Endothelial cell (in vitro differentiated cells): Measurements from ENCODE around the gene CSNK1G1. TPM values are rescaled to one million over a fixed set of nuclear protein-coding genes. Genes with fewer than 3 reads are reported as not detected.

ENCODE experiments used
- DNase-seq: peaks from one replicate; pipeline ENCODE4 v3.0.0; 2021; ENCODE audit warnings: low spot score
- H3K27ac Mint-ChIP-seq: one replicate; pipeline ENCODE4 v1.8.0; 2021; ENCODE audit warnings: mixed read lengths, inconsistent platforms; ENCODE audit not compliant: unreplicated experiment
- H3K27me3 Mint-ChIP-seq: one replicate; pipeline ENCODE4 v1.8.0; 2021; ENCODE audit warnings: mild to moderate bottlenecking, moderate library complexity, mixed read lengths, inconsistent platforms; ENCODE audit not compliant: unreplicated experiment
- H3K36me3 Mint-ChIP-seq: one replicate; pipeline ENCODE4 v1.8.0; 2021; ENCODE audit warnings: mild to moderate bottlenecking, low read depth, mixed read lengths, inconsistent platforms; ENCODE audit not compliant: unreplicated experiment
- H3K4me1 Mint-ChIP-seq: one replicate; pipeline ENCODE4 v1.8.0; 2021; ENCODE audit warnings: mild to moderate bottlenecking, mixed read lengths, inconsistent platforms; ENCODE audit not compliant: unreplicated experiment
- H3K4me3 Mint-ChIP-seq: one replicate; pipeline ENCODE4 v1.8.0; 2021; ENCODE audit warnings: mild to moderate bottlenecking, mixed read lengths, inconsistent platforms; ENCODE audit not compliant: unreplicated experiment
- H3K9me3 Mint-ChIP-seq: one replicate; pipeline ENCODE4 v1.8.0; 2021; ENCODE audit warnings: mixed read lengths, inconsistent platforms; ENCODE audit not compliant: unreplicated experiment
- CTCF ChIP-seq: fragments of 200-600 bp; sonication (generic); IDR thresholded peaks from one replicate; pipeline ENCODE4 v1.5.0; 2021; ENCODE audit warnings: antibody characterized with exemption; ENCODE audit not compliant: unreplicated experiment
- total RNA-seq: library from RNA; stranded (reverse); fragmentation: NEBNext Ultra II Directional; extraction: Animal tissue kit (Norgen Biotek cat#: 25700); gene quantifications from one replicate; pipeline ENCODE4 v1.2.1, GENCODE V29; 2021; ENCODE audit not compliant: unreplicated experiment

CSNK1G1 gene
- total RNA-seq, 1 donor from 2014 or later: 22.9 TPM

DNA sequence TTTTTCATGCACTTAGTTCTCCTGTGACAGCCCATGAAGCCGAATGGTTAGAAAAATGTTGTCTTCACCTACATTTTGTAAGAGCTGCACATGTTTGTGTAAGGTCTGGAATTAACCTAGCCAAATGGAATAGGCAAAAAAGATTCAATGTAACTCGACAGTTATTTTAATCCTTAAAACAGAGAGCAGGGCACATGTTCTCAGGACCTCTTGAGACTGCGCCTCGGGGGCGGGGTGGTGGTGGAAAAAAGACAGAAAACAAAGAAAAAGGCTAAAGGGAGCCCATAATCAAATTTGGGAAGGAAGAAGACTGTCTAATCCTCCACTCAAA, 702 bp upstream of the CSNK1G1 start:
- H3K9me3 Mint-ChIP-seq: no peaks in the 10 kb centered on the region
- H3K4me3 Mint-ChIP-seq: peak overlapping the region; percentile 98
- TF ChIP-seq CTCF: no peak
- H3K4me1 Mint-ChIP-seq: peaks cover 13% of the 10 kb centered on the region
- H3K27me3 Mint-ChIP-seq: no peaks in the 10 kb centered on the region
- peak overlapping the region; percentile 93 for H3K27ac Mint-ChIP-seq
- H3K36me3 Mint-ChIP-seq: no peaks in the 10 kb centered on the region
- no peak for DNase-seq

- peak; percentile 25 for DNase-seq
Observed at GRCh38 chr15:64355348-64355943, 527 bp downstream of the CSNK1G1 start.

DNA sequence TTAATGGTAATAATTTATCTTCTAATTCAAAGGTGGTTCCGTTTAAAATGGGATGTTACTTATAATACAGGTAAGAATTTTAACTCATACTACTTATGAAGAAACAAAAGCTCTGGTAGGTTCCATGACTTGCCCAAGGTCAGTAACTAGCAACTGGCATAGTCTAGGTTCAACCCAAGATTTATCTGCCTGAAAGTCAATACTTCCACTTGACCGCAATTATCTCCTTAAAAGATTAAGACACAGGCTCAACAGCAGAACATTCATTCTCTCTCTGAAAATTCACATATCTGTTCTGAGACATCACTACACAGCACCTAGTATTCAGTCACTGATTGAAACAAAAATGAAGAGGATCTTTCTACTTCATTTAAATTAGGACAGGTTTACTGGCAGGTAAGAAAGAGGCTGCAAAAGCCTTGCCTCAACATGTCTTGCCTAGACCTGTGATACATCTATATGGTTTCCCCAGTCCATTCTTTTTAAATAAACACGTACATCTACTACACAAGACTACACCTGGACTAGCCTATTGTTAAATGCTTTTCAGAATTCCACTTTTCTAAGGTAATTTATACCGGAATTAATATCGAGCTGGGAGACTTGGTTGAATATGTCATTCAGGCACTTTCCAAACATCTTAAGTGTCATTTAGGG, 1.2 kb downstream of the CSNK1G1 start:
- no peaks in the 10 kb centered on the region for H3K9me3 Mint-ChIP-seq
- DNase-seq: no peak

More at GRCh38 chr15:64355348-64355943, 527 bp downstream of the CSNK1G1 start:
- TF ChIP-seq CTCF: no peak
- H3K4me3 Mint-ChIP-seq: peak overlapping the region; percentile 98
- no peaks in the 10 kb centered on the region for H3K9me3 Mint-ChIP-seq
- H3K27me3 Mint-ChIP-seq: no peaks in the 10 kb centered on the region
- no peaks in the 10 kb centered on the region for H3K36me3 Mint-ChIP-seq
- H3K4me1 Mint-ChIP-seq: peaks cover 13% of the 10 kb centered on the region
- peak overlapping the region; percentile 80 for H3K27ac Mint-ChIP-seq

DNA sequence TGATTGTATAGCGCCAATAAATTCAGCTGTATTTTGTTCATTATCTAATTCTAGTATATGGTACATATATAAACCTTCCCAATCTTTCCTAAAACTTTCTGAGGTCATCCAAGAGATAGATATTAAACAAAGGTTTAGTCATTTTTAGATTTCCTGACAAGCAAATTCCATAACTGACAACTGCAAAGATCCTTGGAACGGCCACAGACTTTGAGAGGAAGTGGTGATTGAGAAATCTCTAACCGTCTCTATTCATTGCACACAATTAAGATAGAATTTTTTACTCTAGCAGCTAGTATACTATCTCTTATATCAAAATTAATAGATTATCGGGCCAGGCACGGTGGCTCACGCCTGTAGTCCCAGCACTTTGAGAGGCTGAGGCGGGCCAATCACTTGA, 4.7 kb downstream of the CSNK1G1 start:
- no peak overlapping the region for H3K27ac Mint-ChIP-seq
- peaks cover 2% of the 10 kb centered on the region for H3K27me3 Mint-ChIP-seq
- no peak for DNase-seq
- peaks cover 8% of the 10 kb centered on the region for H3K4me1 Mint-ChIP-seq
- H3K9me3 Mint-ChIP-seq: no peaks in the 10 kb centered on the region
- no peak overlapping the region for H3K4me3 Mint-ChIP-seq
- H3K36me3 Mint-ChIP-seq: peaks cover 3% of the 10 kb centered on the region
- TF ChIP-seq CTCF: no peak

More for the DNA sequence above, 1.2 kb downstream of the CSNK1G1 start:
- no peaks in the 10 kb centered on the region for H3K27me3 Mint-ChIP-seq
- peak overlapping the region; percentile 80 for H3K27ac Mint-ChIP-seq
- peaks cover 13% of the 10 kb centered on the region for H3K4me1 Mint-ChIP-seq
- H3K36me3 Mint-ChIP-seq: no peaks in the 10 kb centered on the region
- TF ChIP-seq CTCF: no peak
- peak overlapping the region; percentile 98 for H3K4me3 Mint-ChIP-seq

DNA sequence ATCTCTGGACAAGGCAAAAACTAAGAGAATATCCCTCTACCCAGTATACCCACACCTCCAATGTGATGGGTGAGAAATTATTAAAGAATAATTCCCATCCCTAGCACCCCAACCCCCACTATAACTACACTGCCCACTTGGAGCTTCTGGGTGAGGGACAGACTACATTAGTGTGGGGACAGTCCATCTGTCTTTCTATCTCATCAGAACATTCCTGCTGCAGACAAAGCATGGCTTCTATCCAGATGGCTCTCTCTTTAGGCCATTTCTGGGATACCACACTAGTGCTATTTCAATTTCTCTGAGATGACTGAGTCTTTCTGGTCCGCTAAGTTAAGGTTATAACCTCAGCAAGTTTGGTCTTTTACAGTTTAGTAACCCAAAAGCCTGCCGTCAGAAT, 6.6 kb downstream of the CSNK1G1 start:
- TF ChIP-seq CTCF: no peak
- H3K4me3 Mint-ChIP-seq: no peak overlapping the region
- peaks cover 3% of the 10 kb centered on the region for H3K36me3 Mint-ChIP-seq
- DNase-seq: no peak
- H3K9me3 Mint-ChIP-seq: no peaks in the 10 kb centered on the region
- peaks cover 2% of the 10 kb centered on the region for H3K27me3 Mint-ChIP-seq
- no peak overlapping the region for H3K27ac Mint-ChIP-seq
- H3K4me1 Mint-ChIP-seq: no peaks in the 10 kb centered on the region
